NCI-H748 (cell line): ENCODE measurements around the gene COG5.

Source experiments
- DNase-seq: peaks from one replicate; lab custom pipeline; 2025; ENCODE audit not compliant: unreplicated experiment; lab: John Stamatoyannopoulos, UW

The COG5 gene

GRCh38 chr7:107580716-107581383, 17.1 kb upstream of the COG5 start:
- peak; percentile 10 for DNase-seq

GRCh38 chr7:107579885-107580715, 16.4 kb upstream of the COG5 start, which contains the start of gene BCAP29:
Gene BCAP29, plus strand, starts transcription at chr7:107580246. Its CDS starts 527 bp downstream, at chr7:107580773.
- DNase-seq = peak; percentile 85

GRCh38 chr7:107579554-107579884, 15.8 kb upstream of the COG5 start:
- DNase-seq = no peak

- no peak for DNase-seq
These were observed 9.8 kb upstream of the COG5 start for GRCh38 chr7:107573537-107573936.

GRCh38 chr7:107570298-107570697, 6.6 kb upstream of the COG5 start:
- no peak for DNase-seq

- DNase-seq = no peak
These were observed 1.0 kb upstream of the COG5 start for GRCh38 chr7:107564553-107565298.

- DNase-seq = peak; percentile 60
These were observed 492 bp downstream of the COG5 start for GRCh38 chr7:107563081-107563774.

GRCh38 chr7:107560898-107561516, 2.7 kb downstream of the COG5 start:
- DNase-seq = no peak

GRCh38 chr7:107559864-107560263, 3.9 kb downstream of the COG5 start:
- DNase-seq = no peak

- no peak for DNase-seq
These were observed 7.8 kb downstream of the COG5 start for GRCh38 chr7:107555893-107556292.

GRCh38 chr7:107551936-107552335, 11.8 kb downstream of the COG5 start:
- DNase-seq = no peak

- DNase-seq = no peak
These were observed 18.7 kb downstream of the COG5 start for GRCh38 chr7:107544848-107545591.

- no peak for DNase-seq
These were observed 20.3 kb downstream of the COG5 start for GRCh38 chr7:107543338-107543993.

GRCh38 chr7:107538001-107538400, 25.7 kb downstream of the COG5 start:
- DNase-seq = peak; percentile 98

- peak; percentile 11 for DNase-seq
These were observed 26.5 kb downstream of the COG5 start for GRCh38 chr7:107537228-107537627.

- no peak for DNase-seq
These were observed 29.6 kb downstream of the COG5 start for GRCh38 chr7:107534139-107534538.

GRCh38 chr7:107530751-107531150, 33.0 kb downstream of the COG5 start:
- no peak for DNase-seq

- no peak for DNase-seq
These were observed 35.3 kb downstream of the COG5 start for GRCh38 chr7:107528461-107528860.

- no peak for DNase-seq
These were observed 36.5 kb downstream of the COG5 start for GRCh38 chr7:107527196-107527595.
